Neural cell (in vitro differentiated cells): ENCODE measurements around the gene TOGARAM2. TPM values are rescaled to one million over a fixed set of nuclear protein-coding genes. Genes with fewer than 3 reads are reported as not detected.

ENCODE experiments used
- H2AFZ ChIP-seq: fragments of 200-600, 300-800 bp; sonication (generic), shearing (Covaris generic); 2 replicates; pipeline ENCODE4 v1.6.0; 2014; ENCODE audit warnings: low read depth, mild to moderate bottlenecking, antibody characterized with exemption, low read length, moderate library complexity
- H3F3A ChIP-seq: fragments of 200-600 bp; shearing (Covaris generic); 2 replicates; pipeline ENCODE4 v1.6.1; 2016; ENCODE audit warnings: mild to moderate bottlenecking, moderate library complexity, mixed read lengths, antibody characterized with exemption, low read length; ENCODE audit not compliant: insufficient read depth, poor library complexity, severe bottlenecking
- H3K27ac ChIP-seq: fragments of 200-600, 300-800 bp; sonication (generic), shearing (Covaris generic); 2 replicates; pipeline ENCODE4 v1.5.1; 2014; ENCODE audit warnings: mild to moderate bottlenecking, low read length, moderate library complexity
- H3K27me3 ChIP-seq: fragments of 300-800, 200-600 bp; sonication (generic), shearing (Covaris generic); 2 replicates; pipeline ENCODE4 v1.6.0; 2014; ENCODE audit warnings: mild to moderate bottlenecking, low read depth, low read length, moderate library complexity; ENCODE audit not compliant: insufficient read depth
- H3K36me3 ChIP-seq: fragments of 300-800, 200-600 bp; sonication (generic), shearing (Covaris generic); 2 replicates; pipeline ENCODE4 v1.5.1; 2014; ENCODE audit warnings: mild to moderate bottlenecking, antibody characterized with exemption, low read length, moderate library complexity; ENCODE audit not compliant: insufficient read depth
- H3K4me2 ChIP-seq: fragments of 300-800, 200-600 bp; sonication (generic), shearing (Covaris generic); 2 replicates; pipeline ENCODE4 v1.6.0; 2014; ENCODE audit warnings: mild to moderate bottlenecking, low read length
- H3K4me3 ChIP-seq: fragments of 300-800, 200-600 bp; sonication (generic), shearing (Covaris generic); 2 replicates; pipeline ENCODE4 v1.5.1; 2014; ENCODE audit warnings: mild to moderate bottlenecking, low read length, moderate library complexity
- H3K79me2 ChIP-seq: fragments of 200-600 bp; shearing (Covaris generic); replicated peaks from 2 replicates; pipeline ENCODE4 v1.6.0; 2014; ENCODE audit warnings: mild to moderate bottlenecking, low read length, moderate library complexity; ENCODE audit not compliant: insufficient read depth
- H3K9ac ChIP-seq: fragments of 300-800, 200-600 bp; sonication (generic), shearing (Covaris generic); 2 replicates; pipeline ENCODE4 v1.6.1; 2016; ENCODE audit warnings: mild to moderate bottlenecking, low read length, mixed read lengths
- H3K9me2 ChIP-seq: fragments of 200-600 bp; shearing (Covaris generic); 2 replicates; pipeline ENCODE4 v1.6.1; 2016; ENCODE audit warnings: mild to moderate bottlenecking, low read length, mixed read lengths; ENCODE audit not compliant: insufficient read depth
- H3K9me3 ChIP-seq: fragments of 200-600, 300-800 bp; sonication (generic), shearing (Covaris generic); 2 replicates; pipeline ENCODE4 v1.6.1; 2016; ENCODE audit warnings: mild to moderate bottlenecking, mixed run types, low read length, moderate library complexity, mixed read lengths
- H4K20me1 ChIP-seq: fragments of 200-600 bp; shearing (Covaris generic); 2 replicates; pipeline ENCODE4 v1.6.1; 2016; ENCODE audit warnings: mild to moderate bottlenecking, mixed run types; ENCODE audit not compliant: insufficient read depth
- CTCF ChIP-seq: fragments of 450-650 bp; IDR thresholded peaks from 2 replicates; pipeline ENCODE4 v1.5.1; 2014; ENCODE audit warnings: antibody characterized with exemption, mild to moderate bottlenecking, moderate library complexity; ENCODE audit not compliant: poor library complexity, severe bottlenecking
- EP300 ChIP-seq: fragments of 450-650 bp; conservative IDR thresholded peaks from 2 replicates; pipeline ENCODE4 v1.6.1; 2014; ENCODE audit warnings: antibody characterized with exemption, mild to moderate bottlenecking, moderate library complexity; ENCODE audit not compliant: poor library complexity, severe bottlenecking
- EZH2 ChIP-seq: fragments of 200-600, 300-800 bp; shearing (Covaris generic), sonication (generic); IDR thresholded peaks from 2 replicates; pipeline ENCODE4 v1.6.1; 2014; ENCODE audit warnings: antibody characterized with exemption, low read length, borderline replicate concordance, mild to moderate bottlenecking; ENCODE audit not compliant: insufficient read depth, poor library complexity, severe bottlenecking
- MXI1 ChIP-seq: fragments of 450-650 bp; conservative IDR thresholded peaks from 2 replicates; pipeline ENCODE4 v1.6.1; 2014; ENCODE audit warnings: antibody characterized with exemption, mild to moderate bottlenecking; ENCODE audit not compliant: poor library complexity, severe bottlenecking
- POLR2AphosphoS5 ChIP-seq: IDR thresholded peaks from 2 replicates; pipeline ENCODE4 v1.6.1; 2012
- RAD21 ChIP-seq: fragments of 450-650 bp; conservative IDR thresholded peaks from 2 replicates; pipeline ENCODE4 v1.6.1; 2014; ENCODE audit warnings: antibody characterized with exemption, mild to moderate bottlenecking, moderate library complexity
- REST ChIP-seq: IDR thresholded peaks from 2 replicates; pipeline ENCODE4 v1.6.1; 2012; ENCODE audit warnings: borderline replicate concordance
- SMC3 ChIP-seq: fragments of 450-650 bp; conservative IDR thresholded peaks from 2 replicates; pipeline ENCODE4 v1.6.1; 2014; ENCODE audit warnings: antibody characterized with exemption, mild to moderate bottlenecking, moderate library complexity; ENCODE audit not compliant: poor library complexity
- TAF1 ChIP-seq: IDR thresholded peaks from 2 replicates; pipeline ENCODE4 v1.6.1; 2012; ENCODE audit warnings: low read depth
- polyA plus RNA-seq: library from polyadenylated mRNA; depleted of rRNA; stranded (reverse); fragments of >200 nt; gene quantifications from 2 replicates; pipeline ENCODE4 v1.2.3, GENCODE V29; 2014

TOGARAM2 gene
- polyA plus RNA-seq, 1 donor from 2014 or later: 0.10 TPM

- Histone ChIP-seq H3K27me3 (no peaks in the 10 kb centered on the region), H3K4me2 (no peak overlapping the region), H3K36me3 (no peaks in the 10 kb centered on the region), H3K4me3 (no peak overlapping the region), H3F3A (no peaks in the 10 kb centered on the region), H3K9me2 (no peaks in the 10 kb centered on the region), H3K9me3 (no peaks in the 10 kb centered on the region), H3K9ac (no peak overlapping the region), H3K79me2 (no peaks in the 10 kb centered on the region), H4K20me1 (no peaks in the 10 kb centered on the region), H3K27ac (no peak overlapping the region), H2AFZ (no peak overlapping the region)
- TF ChIP-seq POLR2AphosphoS5: no peak
- TF ChIP-seq RAD21: no peak
- no peak for TF ChIP-seq SMC3
- no peak for TF ChIP-seq MXI1
- no peak for TF ChIP-seq TAF1
- TF ChIP-seq EP300: no peak
- TF ChIP-seq CTCF: no peak
- TF ChIP-seq EZH2: no peak
- no peak for TF ChIP-seq REST
Observed at GRCh38 chr2:28991460-28991859, 10.4 kb downstream of the TOGARAM2 start.

- Histone ChIP-seq H3K9me3 (no peaks in the 10 kb centered on the region), H2AFZ (no peak overlapping the region), H3F3A (no peaks in the 10 kb centered on the region), H3K79me2 (no peaks in the 10 kb centered on the region), H3K9me2 (no peaks in the 10 kb centered on the region), H3K36me3 (no peaks in the 10 kb centered on the region), H3K9ac (no peak overlapping the region), H3K27ac (no peak overlapping the region), H4K20me1 (no peaks in the 10 kb centered on the region), H3K27me3 (no peaks in the 10 kb centered on the region), H3K4me3 (no peak overlapping the region), H3K4me2 (no peak overlapping the region)
- TF ChIP-seq EZH2: no peak
- no peak for TF ChIP-seq SMC3
- TF ChIP-seq RAD21: no peak
- TF ChIP-seq REST: no peak
- no peak for TF ChIP-seq CTCF
- TF ChIP-seq POLR2AphosphoS5: no peak
- TF ChIP-seq EP300: no peak
- TF ChIP-seq MXI1: no peak
- TF ChIP-seq TAF1: no peak
Observed at GRCh38 chr2:28993206-28993960, 12.3 kb downstream of the TOGARAM2 start.
